Skeletal muscle cell (primary cell): ENCODE results near the gene TKTL1.
"Not testable (repeated sequence)": the region's sequence is repeated elsewhere in the genome, so short reads cannot be mapped to it uniquely, and the experiment has no call there.

Experiments
- DNase-seq: peaks from one replicate; pipeline ENCODE4 v3.0.0-alpha.2; 2010; ENCODE audit warnings: low read depth
- H3K4me3 ChIP-seq: 2 replicates; pipeline ENCODE4 v1.5.1; 2011; ENCODE audit warnings: low read depth, mild to moderate bottlenecking, control low read depth, low read length, moderate library complexity

Gene TKTL1

GRCh38 chrX:154334496-154334895 lies 38.9 kb downstream of the TKTL1 start:
- DNase-seq, result no peak

GRCh38 chrX:154341399-154342298 lies 46.1 kb downstream of the TKTL1 start:
- DNase-seq, result not testable (repeated sequence)

More at GRCh38 chrX:154334496-154334895, 38.9 kb downstream of the TKTL1 start:
- no peak overlapping the region for H3K4me3 ChIP-seq

GRCh38 chrX:154343063-154343462 lies 47.5 kb downstream of the TKTL1 start:
- H3K4me3 ChIP-seq, result not testable (repeated sequence)

More at GRCh38 chrX:154341399-154342298, 46.1 kb downstream of the TKTL1 start:
- not testable (repeated sequence) for H3K4me3 ChIP-seq

GRCh38 chrX:154343620-154344019 lies 48.0 kb downstream of the TKTL1 start:
- not testable (repeated sequence) for H3K4me3 ChIP-seq, DNase-seq

More at GRCh38 chrX:154343063-154343462, 47.5 kb downstream of the TKTL1 start:
- DNase-seq, result not testable (repeated sequence)

GRCh38 chrX:154348114-154348531 lies 52.5 kb downstream of the TKTL1 start:
- DNase-seq, result no peak
- no peak overlapping the region for H3K4me3 ChIP-seq

- DNase-seq, result no peak
- H3K4me3 ChIP-seq, result no peak overlapping the region
Observed at GRCh38 chrX:154348646-154349358, 53.2 kb downstream of the TKTL1 start.

GRCh38 chrX:154349359-154349935 lies 53.9 kb downstream of the TKTL1 start:
- no peak for DNase-seq
- no peak overlapping the region for H3K4me3 ChIP-seq

GRCh38 chrX:154349979-154350378 lies 54.4 kb downstream of the TKTL1 start:
- no peak for DNase-seq
- no peak overlapping the region for H3K4me3 ChIP-seq

- DNase-seq, result no peak
- H3K4me3 ChIP-seq, result no peak overlapping the region
Observed at GRCh38 chrX:154350429-154351182, 55.0 kb downstream of the TKTL1 start.

GRCh38 chrX:154351183-154352011 lies 55.8 kb downstream of the TKTL1 start:
- H3K4me3 ChIP-seq, result no peak overlapping the region
- no peak for DNase-seq

GRCh38 chrX:154352012-154352401 lies 56.4 kb downstream of the TKTL1 start:
- no peak for DNase-seq
- no peak overlapping the region for H3K4me3 ChIP-seq

- H3K4me3 ChIP-seq, result no peak overlapping the region
- no peak for DNase-seq
Observed at GRCh38 chrX:154352466-154352865, 56.9 kb downstream of the TKTL1 start.

- H3K4me3 ChIP-seq, result no peak overlapping the region
- no peak for DNase-seq
Observed at GRCh38 chrX:154353172-154353843, 57.7 kb downstream of the TKTL1 start.

GRCh38 chrX:154354013-154354412 lies 58.4 kb downstream of the TKTL1 start:
- DNase-seq, result no peak
- no peak overlapping the region for H3K4me3 ChIP-seq

GRCh38 chrX:154354516-154354915 lies 58.9 kb downstream of the TKTL1 start:
- H3K4me3 ChIP-seq, result no peak overlapping the region
- no peak for DNase-seq

- no peak overlapping the region for H3K4me3 ChIP-seq
- no peak for DNase-seq
Observed at GRCh38 chrX:154355094-154355775, 59.6 kb downstream of the TKTL1 start.

- no peak for DNase-seq
- H3K4me3 ChIP-seq, result no peak overlapping the region
Observed at GRCh38 chrX:154355776-154356140, 60.2 kb downstream of the TKTL1 start.

- H3K4me3 ChIP-seq, result no peak overlapping the region
- DNase-seq, result no peak
Observed at GRCh38 chrX:154356596-154356995, 61.0 kb downstream of the TKTL1 start.
